SK-N-SH treated with all-trans-retinoic acid at 6 μM for 48 hours (cell line): ENCODE results near the gene CD48.
"Not testable (repeated sequence)": the region's sequence is repeated elsewhere in the genome, so short reads cannot be mapped to it uniquely, and the experiment has no call there.

Experiments
- ATAC-seq: fragments of 200-7000 bp; cut with Tn5 transposase; 3 replicates; pipeline ENCODE4 v1.9.1; 2020; ENCODE audit warnings: mild to moderate bottlenecking, moderate library complexity
- ARNTL ChIP-seq: fragments of 450-650 bp; formaldehyde crosslinking; IDR thresholded peaks from 2 replicates; pipeline ENCODE4 v1.5.0; 2020; ENCODE audit warnings: low read depth, mild to moderate bottlenecking, moderate library complexity, borderline replicate concordance
- CSRNP3 ChIP-seq: fragments of 250-450 bp; sonication (Bioruptor Pico); IDR thresholded peaks from 2 replicates; pipeline ENCODE4 v1.5.1; 2021; ENCODE audit warnings: mild to moderate bottlenecking, moderate library complexity
- ESRRG ChIP-seq: fragments of 250-450 bp; sonication (Bioruptor Pico); IDR thresholded peaks from 2 replicates; pipeline ENCODE4 v1.6.1; 2021; ENCODE audit warnings: mild to moderate bottlenecking
- ISL1 ChIP-seq: fragments of 250-450 bp; sonication (Bioruptor Pico); IDR thresholded peaks from 2 replicates; pipeline ENCODE4 v2.1.2; 2022; ENCODE audit warnings: mild to moderate bottlenecking, moderate library complexity
- OSR1 ChIP-seq: fragments of 250-450 bp; sonication (Bioruptor Pico); IDR thresholded peaks from 2 replicates; pipeline ENCODE4 v1.8.0; 2022; ENCODE audit warnings: moderate library complexity, mild to moderate bottlenecking, inconsistent platforms
- PPARA ChIP-seq: fragments of 250-450 bp; sonication (Bioruptor Pico); IDR thresholded peaks from 2 replicates; pipeline ENCODE4 v1.5.0; 2020; ENCODE audit warnings: mild to moderate bottlenecking, borderline replicate concordance
- RARB ChIP-seq: fragments of 250-450 bp; sonication (Bioruptor Pico); IDR thresholded peaks from 2 replicates; pipeline ENCODE4 v1.8.0; 2021; ENCODE audit warnings: mild to moderate bottlenecking, moderate library complexity
- TOX ChIP-seq: fragments of 250-450 bp; sonication (Bioruptor Pico); IDR thresholded peaks from 2 replicates; pipeline ENCODE4 v1.8.0; 2021; ENCODE audit warnings: mild to moderate bottlenecking, moderate library complexity, borderline replicate concordance
- TSHZ2 ChIP-seq: fragments of 250-450 bp; sonication (Bioruptor Pico); IDR thresholded peaks from 2 replicates; pipeline ENCODE4 v1.5.0; 2020; ENCODE audit warnings: mild to moderate bottlenecking, moderate library complexity
- ZFP30 ChIP-seq: fragments of 450-650 bp; formaldehyde crosslinking; IDR thresholded peaks from 2 replicates; pipeline ENCODE4 v1.5.0; 2022; ENCODE audit warnings: mild to moderate bottlenecking, moderate library complexity
- ZNF565 ChIP-seq: fragments of 450-650 bp; formaldehyde crosslinking; conservative IDR thresholded peaks from 2 replicates; pipeline ENCODE4 v1.5.0; 2020; ENCODE audit warnings: low read depth, mild to moderate bottlenecking, moderate library complexity
- ZNF70 ChIP-seq: fragments of 450-650 bp; formaldehyde crosslinking; IDR thresholded peaks from 2 replicates; pipeline ENCODE4 v1.5.0; 2020; ENCODE audit warnings: mild to moderate bottlenecking, moderate library complexity
- TF ChIP-seq, protein P1 (sequence below): fragments of 250-450 bp; sonication (Bioruptor Pico); IDR thresholded peaks from 2 replicates; pipeline ENCODE4 v1.8.0; 2021; ENCODE audit warnings: low read depth, mild to moderate bottlenecking, moderate library complexity, borderline replicate concordance
- TF ChIP-seq, protein P2 (sequence below): fragments of 250-450 bp; sonication (Bioruptor Pico); IDR thresholded peaks from 2 replicates; pipeline ENCODE4 v1.8.0; 2020; ENCODE audit warnings: mild to moderate bottlenecking, moderate library complexity, borderline replicate concordance

The CD48 gene

GRCh38 chr1:160731990-160732389 lies 20.4 kb upstream of the CD48 start (continued):
- TF ChIP-seq CSRNP3 (CRISPR knock-in tag) = no peak
- TF ChIP-seq ISL1 = no peak
- TF ChIP-seq ESRRG (CRISPR knock-in tag) = no peak
- no peak for TF ChIP-seq TOX (CRISPR knock-in tag)
- TF ChIP-seq TSHZ2 (CRISPR knock-in tag) = no peak
- TF ChIP-seq, protein P1, sequence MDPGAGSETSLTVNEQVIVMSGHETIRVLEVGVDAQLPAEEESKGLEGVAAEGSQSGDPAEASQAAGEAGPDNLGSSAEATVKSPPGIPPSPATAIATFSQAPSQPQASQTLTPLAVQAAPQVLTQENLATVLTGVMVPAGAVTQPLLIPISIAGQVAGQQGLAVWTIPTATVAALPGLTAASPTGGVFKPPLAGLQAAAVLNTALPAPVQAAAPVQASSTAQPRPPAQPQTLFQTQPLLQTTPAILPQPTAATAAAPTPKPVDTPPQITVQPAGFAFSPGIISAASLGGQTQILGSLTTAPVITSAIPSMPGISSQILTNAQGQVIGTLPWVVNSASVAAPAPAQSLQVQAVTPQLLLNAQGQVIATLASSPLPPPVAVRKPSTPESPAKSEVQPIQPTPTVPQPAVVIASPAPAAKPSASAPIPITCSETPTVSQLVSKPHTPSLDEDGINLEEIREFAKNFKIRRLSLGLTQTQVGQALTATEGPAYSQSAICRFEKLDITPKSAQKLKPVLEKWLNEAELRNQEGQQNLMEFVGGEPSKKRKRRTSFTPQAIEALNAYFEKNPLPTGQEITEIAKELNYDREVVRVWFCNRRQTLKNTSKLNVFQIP (CRISPR knock-in tag) = no peak

DNA sequence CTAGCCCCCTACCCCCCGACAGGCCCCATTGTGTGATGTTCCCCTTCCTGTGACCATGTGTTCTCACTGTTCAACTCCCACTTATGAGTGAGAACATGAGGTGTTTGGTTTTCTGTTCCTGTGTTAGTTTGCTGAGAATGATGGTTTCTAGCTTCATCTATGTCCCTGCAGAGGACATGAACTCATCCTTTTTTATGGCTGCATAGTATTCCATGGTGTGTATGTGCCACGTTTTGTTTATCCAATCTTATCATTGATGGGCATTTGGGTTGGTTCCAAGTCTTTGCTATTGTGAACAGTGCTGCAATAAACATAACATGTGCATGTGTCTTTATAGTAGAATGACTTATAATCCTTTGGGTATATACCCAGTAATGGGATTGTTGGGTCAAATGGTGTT lies 19.9 kb upstream of the CD48 start:
- not testable (repeated sequence) for ATAC-seq

DNA sequence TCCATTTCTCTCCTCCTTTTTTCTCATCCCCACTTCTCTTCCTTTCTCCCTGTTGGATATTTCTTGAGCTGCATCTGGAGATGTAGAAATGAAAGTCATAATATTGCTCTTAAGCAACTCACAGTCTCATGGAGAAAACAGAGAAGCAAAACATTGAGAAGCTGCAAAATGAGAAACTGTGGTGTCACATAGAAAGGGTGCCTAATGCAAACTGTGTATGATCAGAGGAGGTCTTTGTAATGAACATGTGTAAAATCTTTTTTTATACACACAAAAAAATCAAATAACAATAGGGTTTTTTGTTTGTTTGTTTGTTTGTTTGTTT lies 15.7 kb upstream of the CD48 start:
- ATAC-seq = no peak
- TF ChIP-seq ZNF70 (CRISPR knock-in tag) (no peak), PPARA (no peak), OSR1 (CRISPR knock-in tag) (no peak), TSHZ2 (CRISPR knock-in tag) (no peak), TOX (CRISPR knock-in tag) (no peak), ZNF565 (no peak), CSRNP3 (CRISPR knock-in tag) (no peak), ZFP30 (CRISPR knock-in tag) (no peak), ARNTL (no peak), RARB (CRISPR knock-in tag) (no peak)
- TF ChIP-seq, protein P2, sequence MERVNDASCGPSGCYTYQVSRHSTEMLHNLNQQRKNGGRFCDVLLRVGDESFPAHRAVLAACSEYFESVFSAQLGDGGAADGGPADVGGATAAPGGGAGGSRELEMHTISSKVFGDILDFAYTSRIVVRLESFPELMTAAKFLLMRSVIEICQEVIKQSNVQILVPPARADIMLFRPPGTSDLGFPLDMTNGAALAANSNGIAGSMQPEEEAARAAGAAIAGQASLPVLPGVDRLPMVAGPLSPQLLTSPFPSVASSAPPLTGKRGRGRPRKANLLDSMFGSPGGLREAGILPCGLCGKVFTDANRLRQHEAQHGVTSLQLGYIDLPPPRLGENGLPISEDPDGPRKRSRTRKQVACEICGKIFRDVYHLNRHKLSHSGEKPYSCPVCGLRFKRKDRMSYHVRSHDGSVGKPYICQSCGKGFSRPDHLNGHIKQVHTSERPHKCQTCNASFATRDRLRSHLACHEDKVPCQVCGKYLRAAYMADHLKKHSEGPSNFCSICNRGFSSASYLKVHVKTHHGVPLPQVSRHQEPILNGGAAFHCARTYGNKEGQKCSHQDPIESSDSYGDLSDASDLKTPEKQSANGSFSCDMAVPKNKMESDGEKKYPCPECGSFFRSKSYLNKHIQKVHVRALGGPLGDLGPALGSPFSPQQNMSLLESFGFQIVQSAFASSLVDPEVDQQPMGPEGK (CRISPR knock-in tag) = no peak

GRCh38 chr1:160726498-160727315 lies 15.1 kb upstream of the CD48 start:
- TF ChIP-seq PPARA = no peak
- no peak for TF ChIP-seq OSR1 (CRISPR knock-in tag)
- no peak for TF ChIP-seq TOX (CRISPR knock-in tag)
- ATAC-seq = peak; percentile 90
